Activated naive CD4-positive, alpha-beta T cell treated with anti-CD3 and anti-CD28 coated beads, Interleukin-2, amount 50 U/mL, for 72 hours (primary cell): ENCODE data around the gene ATP1A2. TPM values are rescaled to one million over a fixed set of nuclear protein-coding genes. Genes with fewer than 3 reads are reported as not detected.
A peak's percentile ranks its signal among the peaks of the same experiment; 100 is the strongest.

Experiments
- ATAC-seq, 2 donors: fragments of 150-1000 bp; cut with Tn5 transposase; 2 replicates each; pipeline ENCODE4 v1.10.0; 2021; ENCODE audit warnings: mild to moderate bottlenecking in 2 of 2, moderate library complexity in 2 of 2
- DNase-seq, 2 donors: peaks; one replicate each; pipeline ENCODE4 v3.0.0; 2021 to 2022; ENCODE audit warnings: low spot score in 2 of 2
- H3K27ac Mint-ChIP-seq, 2 donors: one replicate each; pipeline ENCODE4 v1.8.0; 2022; ENCODE audit warnings: mild to moderate bottlenecking in 2 of 2, mixed read lengths in 2 of 2
- H3K36me3 Mint-ChIP-seq, 2 donors: one replicate each; pipeline ENCODE4 v1.8.0; 2022; ENCODE audit warnings: mixed read lengths in 2 of 2
- H3K9me3 Mint-ChIP-seq, 2 donors: one replicate each; pipeline ENCODE4 v1.8.0; 2022; ENCODE audit warnings: mixed read lengths in 2 of 2
- total RNA-seq, 2 donors: library from RNA; stranded (reverse); gene quantifications; one replicate each; pipeline ENCODE4 v1.2.3, GENCODE V29; 2022

ATP1A2 gene
- not detected for total RNA-seq

DNA sequence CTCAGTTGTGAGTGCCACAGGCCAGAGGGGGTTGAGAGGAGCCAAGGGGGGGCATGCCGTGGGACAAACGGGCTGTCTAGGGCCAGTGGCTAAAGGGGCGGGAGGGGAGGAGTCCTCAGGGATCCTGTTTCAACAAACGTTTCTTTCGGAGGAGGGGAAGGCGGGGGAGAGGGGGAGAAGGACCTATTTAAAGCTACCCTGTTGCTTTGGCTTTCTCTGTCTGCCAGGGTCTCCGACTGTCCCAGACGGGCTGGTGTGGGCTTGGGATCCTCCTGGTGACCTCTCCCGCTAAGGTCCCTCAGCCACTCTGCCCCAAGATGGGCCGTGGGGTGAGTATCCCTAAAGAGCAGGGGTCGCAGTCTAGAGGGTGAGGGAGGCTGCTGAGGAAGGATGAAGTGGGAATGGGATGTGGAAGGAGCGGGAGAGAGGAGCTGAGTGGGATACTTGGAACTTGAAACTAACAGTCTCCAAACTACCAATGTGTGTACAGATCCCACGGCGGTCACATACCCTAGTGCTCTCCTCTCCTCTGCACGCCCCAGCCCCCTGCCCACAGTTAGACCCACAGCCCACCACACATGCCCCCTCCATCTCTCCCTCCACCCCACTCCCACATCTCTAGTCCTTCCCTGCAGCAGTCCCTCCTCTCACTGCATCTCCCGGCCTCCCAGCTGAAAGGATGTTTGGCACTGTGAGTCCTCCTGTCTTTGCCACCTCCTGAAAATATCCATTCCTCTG is at the start of gene ATP1A2:
Gene ATP1A2 (plus strand): TSS at position 215 of the 738 bp plus-strand sequence. CDS start 103 bp downstream, at position 318.
- no peaks in the 10 kb centered on the region for H3K9me3 Mint-ChIP-seq
- DNase-seq (no peak), ATAC-seq (no peak)
- H3K27ac Mint-ChIP-seq, result peak within 1 kb of the TSS in 1 of 2 donors; percentile 25
- H3K36me3 Mint-ChIP-seq, result no peaks in the 10 kb centered on the region

DNA sequence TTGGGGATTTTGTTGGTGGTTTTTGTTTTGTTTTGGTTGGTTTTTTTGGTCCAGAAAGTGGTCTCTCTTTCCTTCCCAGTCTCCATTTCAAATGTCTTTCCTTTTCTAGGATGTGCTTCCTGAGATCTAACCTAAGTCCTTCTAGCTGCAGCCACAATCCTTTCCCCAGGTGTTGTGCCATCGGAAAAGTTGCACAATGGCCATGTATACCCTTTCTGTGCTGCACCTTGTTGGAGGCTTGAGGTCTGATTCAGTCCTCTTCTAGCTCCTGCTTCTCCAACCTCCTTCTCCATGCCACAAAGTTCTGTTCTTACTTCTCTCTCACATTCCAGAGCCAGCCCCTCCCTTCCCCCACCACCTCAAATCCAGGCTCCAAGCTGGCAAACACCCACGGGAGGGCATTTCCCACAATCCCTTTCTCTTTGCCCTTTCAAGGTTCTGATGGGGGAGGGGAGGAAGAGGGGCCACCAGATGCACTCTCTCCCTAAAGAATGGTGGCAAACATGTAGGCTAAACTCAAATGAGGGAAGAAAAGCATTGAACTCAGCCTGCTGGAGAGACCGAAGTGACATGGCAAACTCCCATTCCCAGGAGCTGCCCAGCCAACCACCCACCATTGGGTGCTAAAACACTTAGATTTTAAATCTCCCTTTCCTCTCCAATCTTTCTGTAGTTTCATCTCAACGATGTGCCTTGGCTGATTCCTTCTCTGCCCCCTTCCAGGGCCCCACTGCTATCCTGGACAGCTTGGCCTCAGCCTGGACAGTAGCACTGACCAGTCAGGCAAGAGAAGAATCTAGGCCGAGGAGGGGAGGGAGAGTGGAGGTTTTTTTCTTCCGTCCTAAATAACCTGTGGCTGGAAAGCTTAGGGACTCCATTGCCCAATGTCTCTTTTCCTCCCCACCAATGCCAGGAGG is 48.5 kb upstream of the ATP1A2 start:
- H3K27ac Mint-ChIP-seq, result no peak overlapping the region
- no peak for ATAC-seq
- no peaks in the 10 kb centered on the region for H3K9me3 Mint-ChIP-seq
- H3K36me3 Mint-ChIP-seq, result no peaks in the 10 kb centered on the region
- no peak for DNase-seq

DNA sequence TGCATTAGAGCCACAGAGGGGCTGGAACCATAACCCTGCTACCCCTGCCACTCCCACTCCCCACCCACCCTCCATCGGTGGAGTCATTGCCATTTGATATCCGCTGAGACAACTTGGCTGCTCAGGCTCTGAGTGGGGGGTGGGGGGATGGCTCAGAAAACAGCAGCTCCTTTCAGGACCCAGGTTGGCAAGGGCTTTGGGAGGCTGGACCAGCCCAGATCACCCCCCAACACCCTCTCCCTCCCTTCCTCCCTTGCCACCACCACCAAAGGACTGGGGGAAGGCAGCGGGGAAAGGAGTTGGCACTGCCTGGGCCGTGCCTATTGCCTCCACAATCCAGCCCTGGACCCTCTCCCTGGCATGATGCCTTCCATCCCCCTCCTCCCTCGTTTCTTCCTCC is 47.3 kb upstream of the ATP1A2 start:
- Mint-ChIP-seq H3K9me3 (no peaks in the 10 kb centered on the region), H3K27ac (no peak overlapping the region), H3K36me3 (no peaks in the 10 kb centered on the region)
- DNase-seq, result no peak
- ATAC-seq, result no peak

DNA sequence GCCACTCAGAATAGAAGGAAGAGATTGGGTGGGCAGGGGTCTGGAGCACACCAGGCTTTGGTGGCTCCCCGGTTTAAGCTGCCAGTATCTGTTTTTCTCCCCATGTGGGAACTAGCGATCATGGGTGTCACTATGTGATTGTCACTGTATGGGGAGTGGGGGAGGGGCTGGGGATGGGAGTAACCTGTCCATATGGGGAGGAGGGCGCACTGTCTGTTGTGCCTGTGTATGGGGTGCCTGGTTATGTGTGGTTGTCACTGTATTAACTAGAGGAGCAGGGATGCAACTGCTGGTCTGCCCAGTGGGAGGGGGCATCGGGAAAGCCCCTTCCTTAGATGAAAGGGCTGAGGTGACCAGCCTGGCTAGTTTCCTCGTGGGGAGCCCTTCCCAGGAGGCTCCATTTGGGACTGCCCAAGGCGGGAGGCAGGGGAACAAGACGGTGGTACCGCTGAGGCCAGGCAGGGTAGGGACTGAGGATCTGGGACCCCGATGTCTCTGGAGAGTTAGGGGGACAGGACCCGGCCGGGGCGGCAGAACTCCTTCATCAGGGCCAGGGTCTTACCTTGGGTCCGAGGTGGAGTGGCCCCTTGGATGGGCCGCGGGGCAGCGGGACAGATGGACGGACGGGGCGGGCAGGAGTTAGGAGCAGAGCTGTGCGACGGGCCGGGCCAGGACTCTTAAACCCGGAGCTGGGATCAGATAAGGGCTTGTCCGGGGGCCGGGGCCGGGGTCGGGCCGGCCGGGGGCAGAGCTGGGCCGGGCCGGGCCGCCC is 45.9 kb upstream of the ATP1A2 start, which contains the start of gene KCNJ10:
Gene KCNJ10 (minus strand): TSS at position 701 of the 772 bp plus-strand sequence. CDS start 27,628 bp downstream, outside the sequence.
- H3K27ac Mint-ChIP-seq, result peak within 1 kb of the TSS; percentile 17 to 46
- H3K36me3 Mint-ChIP-seq, result no peaks in the 10 kb centered on the region
- H3K9me3 Mint-ChIP-seq, result no peaks in the 10 kb centered on the region
- DNase-seq, result no peak
- no peak for ATAC-seq

DNA sequence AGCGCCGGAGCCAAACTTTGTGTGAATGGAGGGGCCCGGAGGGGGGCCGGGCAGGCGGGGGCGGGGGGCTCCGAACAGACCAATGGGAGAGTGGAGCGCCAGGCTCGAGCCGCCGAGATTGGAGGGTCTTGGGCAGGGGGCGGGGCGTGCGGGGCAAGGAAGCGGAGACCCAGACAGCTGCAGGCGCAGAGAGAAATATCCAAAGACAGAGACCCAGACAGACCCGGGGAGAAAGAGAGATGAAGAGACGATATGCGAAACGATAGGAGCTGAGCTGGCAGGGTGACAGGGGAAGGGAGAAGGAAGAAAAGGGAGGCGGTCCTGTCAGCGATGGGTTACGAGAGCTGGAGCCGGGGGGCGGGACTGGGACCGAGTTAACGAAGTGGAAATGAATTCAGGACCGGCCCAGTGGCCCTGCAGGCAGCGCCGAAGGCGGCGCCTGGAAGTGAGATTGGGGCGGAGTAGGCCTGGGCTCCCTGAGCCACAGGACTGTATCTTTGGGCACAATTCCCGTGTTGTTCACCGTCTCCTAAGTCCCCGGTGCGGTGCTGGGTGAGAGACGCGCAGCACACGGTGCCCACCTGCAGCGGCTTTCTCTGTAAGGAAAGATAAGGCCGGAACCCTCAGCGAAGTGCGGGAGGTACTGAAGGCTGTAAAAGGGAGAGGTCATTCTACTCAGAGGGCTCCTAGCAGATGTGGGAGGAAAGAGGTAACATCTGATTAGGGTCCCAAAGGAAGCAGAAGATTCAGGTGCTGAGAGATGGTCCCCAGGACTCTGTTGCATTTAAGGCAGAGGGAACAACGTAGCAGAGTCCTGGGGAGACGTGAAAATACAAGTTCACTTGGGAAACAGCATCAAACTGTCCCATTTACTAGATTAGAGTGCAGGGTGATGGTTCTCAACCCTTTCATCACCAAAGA is 45.1 kb upstream of the ATP1A2 start:
- Mint-ChIP-seq H3K9me3 (no peaks in the 10 kb centered on the region), H3K27ac (peak overlapping the region; percentile 17 to 46)
- peak; percentile 65 to 82 for ATAC-seq

DNA sequence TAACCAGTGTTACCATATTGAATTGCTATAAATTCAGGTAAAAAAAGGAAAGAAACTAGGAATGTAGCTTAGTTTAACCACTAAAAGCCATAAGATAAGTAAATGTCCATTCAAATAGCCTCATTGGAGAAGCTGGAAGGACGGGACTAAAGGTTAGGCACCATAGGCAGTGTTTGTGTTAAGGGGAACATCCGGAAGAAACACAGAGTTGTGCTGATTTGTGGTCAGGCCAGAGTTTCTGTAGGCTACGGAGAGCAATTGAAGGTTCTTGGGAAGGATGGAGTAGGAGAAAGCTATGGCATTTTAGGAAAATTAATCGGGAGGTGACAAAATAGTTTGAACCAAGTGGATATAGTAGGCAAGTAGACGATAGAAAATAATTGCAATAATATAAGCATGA is 44.3 kb upstream of the ATP1A2 start:
- Mint-ChIP-seq H3K27ac (no peak overlapping the region), H3K9me3 (no peaks in the 10 kb centered on the region), H3K36me3 (no peaks in the 10 kb centered on the region)
- DNase-seq (no peak), ATAC-seq (no peak)

More for the DNA sequence above, 45.1 kb upstream of the ATP1A2 start:
- peak in 1 of 2 donors; percentile 55 for DNase-seq
- H3K36me3 Mint-ChIP-seq, result no peaks in the 10 kb centered on the region

DNA sequence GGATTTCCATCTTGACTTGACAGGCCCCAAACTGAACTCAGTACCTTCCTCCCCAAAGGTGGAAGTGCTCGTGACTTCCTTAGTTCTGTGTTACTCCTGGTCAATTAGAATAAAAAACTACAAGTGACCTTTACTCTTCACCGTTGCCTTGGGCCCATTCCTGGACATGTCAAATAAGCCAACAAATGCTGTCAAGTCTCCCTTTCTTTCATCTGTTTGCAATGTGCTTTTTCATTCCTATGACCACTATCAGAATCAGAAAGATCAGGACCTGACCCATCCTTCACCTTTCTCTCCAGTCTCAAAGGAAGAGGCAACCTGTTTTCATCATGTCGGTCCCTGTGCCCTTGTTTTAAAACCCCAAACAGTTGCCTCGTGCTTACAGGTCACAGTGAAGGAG is 40.7 kb upstream of the ATP1A2 start:
- Mint-ChIP-seq H3K27ac (no peak overlapping the region), H3K9me3 (no peaks in the 10 kb centered on the region), H3K36me3 (no peaks in the 10 kb centered on the region)
- no peak for ATAC-seq
- no peak for DNase-seq

DNA sequence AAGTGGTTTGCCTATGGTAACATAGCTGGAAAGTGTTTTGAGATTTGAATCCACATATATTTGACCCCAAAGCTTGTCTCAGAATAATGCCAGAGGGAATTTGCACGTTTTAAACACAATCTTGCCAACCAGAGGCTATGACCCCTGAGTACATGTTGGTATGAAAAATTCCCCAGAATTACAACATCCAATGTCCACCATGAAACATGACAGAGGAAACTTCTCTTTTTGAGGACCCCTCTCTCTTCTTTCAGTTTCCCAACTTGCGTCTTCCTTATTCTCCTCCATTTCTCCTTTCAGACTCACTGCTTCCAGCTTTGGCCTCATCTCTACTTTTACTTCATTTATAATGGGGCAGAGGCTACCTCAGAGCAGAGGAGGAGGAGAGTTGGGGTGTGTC is 39.7 kb upstream of the ATP1A2 start:
- DNase-seq, result no peak
- Mint-ChIP-seq H3K27ac (no peak overlapping the region), H3K36me3 (no peaks in the 10 kb centered on the region), H3K9me3 (no peaks in the 10 kb centered on the region)
- ATAC-seq, result no peak

DNA sequence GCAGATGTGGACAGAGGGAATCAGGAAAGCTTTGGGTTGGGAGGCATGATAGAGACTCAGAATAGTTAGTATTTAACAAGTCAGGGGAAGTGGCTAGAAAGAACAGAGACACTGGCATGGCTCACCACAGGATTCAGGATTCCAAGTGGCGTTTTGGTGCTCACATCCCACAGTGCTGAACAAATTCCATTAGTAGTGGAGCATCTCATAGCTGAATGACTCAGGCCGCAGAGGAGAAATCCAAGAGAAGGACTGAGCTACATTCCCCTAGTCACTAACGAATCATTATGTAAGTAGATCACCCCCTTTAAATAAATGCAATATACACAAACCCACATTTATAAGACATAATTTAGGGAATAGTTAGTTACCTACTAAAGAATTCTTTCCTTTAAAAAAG is 39.3 kb upstream of the ATP1A2 start:
- H3K9me3 Mint-ChIP-seq, result no peaks in the 10 kb centered on the region
- ATAC-seq (no peak), DNase-seq (no peak)
- H3K36me3 Mint-ChIP-seq, result no peaks in the 10 kb centered on the region
- no peak overlapping the region for H3K27ac Mint-ChIP-seq

DNA sequence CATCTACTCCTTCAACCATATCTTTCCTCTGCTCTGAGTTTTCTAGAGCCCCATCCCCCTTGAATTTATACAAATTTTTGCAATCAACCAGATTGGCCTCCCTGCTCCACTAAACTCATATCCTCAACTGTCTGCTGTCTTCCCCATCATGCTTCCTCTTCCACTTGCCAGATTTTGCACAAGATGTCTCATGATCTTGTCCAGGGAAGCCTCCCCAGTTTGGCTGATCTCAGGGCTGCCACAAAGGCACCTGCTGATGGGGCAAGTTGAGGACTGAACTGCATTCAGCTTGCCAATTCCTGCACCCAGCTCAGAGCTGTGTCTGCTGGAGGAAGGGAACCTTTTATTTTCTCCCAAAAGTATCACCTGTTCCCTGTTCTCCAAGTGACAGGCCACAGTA is 38.1 kb upstream of the ATP1A2 start:
- Mint-ChIP-seq H3K9me3 (no peaks in the 10 kb centered on the region), H3K27ac (no peak overlapping the region), H3K36me3 (no peaks in the 10 kb centered on the region)
- no peak for DNase-seq
- no peak for ATAC-seq

DNA sequence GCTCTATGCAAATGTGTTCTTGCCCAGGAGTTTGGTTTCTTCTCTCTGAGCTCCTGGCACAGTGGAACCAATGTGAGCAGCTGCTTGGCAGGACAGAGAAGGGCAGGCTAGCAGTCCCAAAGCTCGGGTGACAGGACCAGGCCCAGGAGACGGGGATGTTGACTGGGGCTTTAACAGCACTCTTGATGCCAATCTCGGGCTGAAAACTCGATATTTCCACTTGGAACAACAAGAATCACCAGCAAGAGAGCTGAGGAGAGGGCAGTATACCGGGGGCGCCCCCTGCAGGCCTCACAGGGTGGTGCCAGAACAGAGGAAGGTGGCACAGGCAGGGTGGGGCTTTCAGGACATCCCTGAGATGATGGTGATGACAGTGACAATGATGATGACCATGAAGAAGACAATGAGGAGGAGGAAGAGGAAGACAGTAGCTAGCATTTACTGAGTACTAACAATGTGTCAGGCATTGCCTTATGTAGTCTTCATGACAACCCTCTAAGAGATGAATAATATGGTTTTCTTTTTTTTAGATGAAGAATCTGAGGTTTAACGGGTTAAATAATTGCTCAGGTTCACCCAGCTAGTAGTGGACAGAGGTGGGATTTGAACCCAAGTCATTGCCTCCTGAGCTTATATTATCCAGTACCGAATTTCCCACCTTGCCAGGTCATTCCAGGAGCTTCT is 36.9 kb upstream of the ATP1A2 start:
- ATAC-seq (peak; percentile 85 to 86), DNase-seq (peak in 1 of 2 donors; percentile 76)
- no peaks in the 10 kb centered on the region for H3K9me3 Mint-ChIP-seq
- peak overlapping the region in 1 of 2 donors; percentile 5 for H3K27ac Mint-ChIP-seq
- no peaks in the 10 kb centered on the region for H3K36me3 Mint-ChIP-seq

DNA sequence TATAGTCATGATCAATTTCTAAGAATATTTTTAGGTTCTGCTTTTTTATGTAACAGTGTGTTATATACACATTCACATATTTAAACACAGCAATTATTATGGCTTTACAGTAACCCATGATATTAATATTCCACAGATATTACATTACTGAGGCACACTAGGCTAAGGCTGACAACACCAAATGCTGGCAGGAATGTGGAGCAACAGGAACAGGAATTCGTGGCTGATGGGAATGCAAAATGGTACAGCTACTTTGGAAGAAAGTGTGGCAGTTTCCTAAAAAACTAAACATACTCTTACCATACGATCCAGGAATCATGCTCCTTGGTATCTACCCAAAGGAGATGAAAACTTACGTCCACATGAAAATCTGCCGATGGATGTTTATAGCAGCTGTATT is 36.1 kb upstream of the ATP1A2 start:
- H3K27ac Mint-ChIP-seq, result no peak overlapping the region
- no peaks in the 10 kb centered on the region for H3K9me3 Mint-ChIP-seq
- H3K36me3 Mint-ChIP-seq, result no peaks in the 10 kb centered on the region
- DNase-seq, result no peak
- no peak for ATAC-seq

DNA sequence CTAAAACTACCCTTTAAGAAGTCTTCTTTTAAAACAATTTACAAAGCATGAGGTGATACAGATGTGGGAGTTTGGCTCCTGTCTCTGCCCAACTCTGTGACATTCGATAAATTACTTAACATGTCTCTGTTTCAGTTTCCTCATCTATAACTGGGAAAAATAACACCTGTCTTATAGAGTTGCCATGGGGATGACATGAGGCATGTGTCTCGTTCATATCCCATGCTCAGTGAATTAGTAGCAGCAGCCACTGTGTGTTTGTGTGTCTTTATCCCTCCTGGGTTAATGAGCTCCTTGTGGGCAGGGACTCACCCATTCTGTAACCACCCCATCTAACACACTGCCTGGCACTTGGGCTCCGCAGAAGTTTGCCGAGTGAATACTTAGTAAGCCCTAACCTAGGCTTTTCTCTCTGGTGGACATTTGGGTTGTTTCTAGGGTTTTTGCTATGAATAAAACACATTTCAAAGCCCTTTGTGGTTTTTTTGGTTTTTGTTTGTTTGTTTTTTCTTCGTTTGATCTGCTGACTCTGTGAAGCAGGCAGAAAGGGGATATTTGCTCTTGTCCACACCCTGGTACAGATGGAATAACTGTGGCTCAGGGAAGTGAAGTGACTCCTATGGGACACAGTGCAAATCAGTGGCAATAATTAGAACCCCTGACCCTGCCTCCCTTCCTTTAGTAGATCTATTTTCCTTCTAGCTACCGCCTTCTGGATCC is 35.0 kb upstream of the ATP1A2 start:
- Mint-ChIP-seq H3K9me3 (no peaks in the 10 kb centered on the region), H3K27ac (no peak overlapping the region), H3K36me3 (no peaks in the 10 kb centered on the region)
- peak in 1 of 2 donors; percentile 56 for ATAC-seq
- DNase-seq, result no peak

DNA sequence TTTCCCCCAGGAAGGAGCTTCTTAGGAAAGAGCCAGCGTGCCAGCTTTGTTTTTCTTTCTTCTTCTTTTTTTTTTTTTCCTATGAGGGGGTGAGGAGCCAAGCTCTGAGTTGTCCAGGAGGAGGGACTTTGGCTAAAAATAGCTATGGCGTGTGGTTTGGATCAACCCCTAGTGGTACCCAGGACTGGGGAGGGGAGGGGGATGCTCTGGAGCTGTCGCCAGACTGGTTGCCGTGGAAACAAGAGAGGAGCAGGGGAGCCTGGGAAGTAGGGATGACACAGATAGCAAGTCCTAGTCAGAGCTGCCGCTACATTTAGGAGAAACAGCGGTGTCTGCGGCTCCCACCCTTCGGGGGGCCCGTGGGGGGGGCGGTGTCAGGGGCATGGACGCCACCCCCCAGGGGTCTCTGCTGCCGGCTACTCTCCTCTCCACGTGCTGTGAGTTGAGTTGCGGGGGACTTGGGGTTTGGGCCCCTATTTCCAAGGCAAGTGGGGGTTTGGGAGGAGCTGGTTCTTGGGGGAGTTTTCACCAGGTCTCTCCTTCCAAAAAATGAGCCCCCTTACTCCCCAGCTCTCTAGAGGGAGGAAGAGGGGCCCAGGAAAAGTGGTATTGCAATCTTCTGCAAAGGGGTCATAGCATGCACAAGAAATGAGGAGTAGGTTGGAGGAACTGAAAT is 34.2 kb upstream of the ATP1A2 start, which contains the start of gene KCNJ9:
Gene KCNJ9 (plus strand): TSS at position 278 of the 676 bp plus-strand sequence. CDS start 2,493 bp downstream, outside the sequence.
- DNase-seq (no peak), ATAC-seq (no peak)
- peak within 1 kb of the TSS in 1 of 2 donors; percentile 56 for H3K27ac Mint-ChIP-seq
- no peaks in the 10 kb centered on the region for H3K9me3 Mint-ChIP-seq
- H3K36me3 Mint-ChIP-seq, result no peaks in the 10 kb centered on the region
